Measurements from ENCODE around the gene GCNT1.

- TF ChIP-seq POLR2AphosphoS5 (IDR thresholded peaks at IDR 0.05; ENCODE audit: borderline replicate concordance, low read depth, low read length), result no peak
- TF ChIP-seq EZH2 (IDR thresholded peaks at IDR 0.05), result no peak
- no peak for TF ChIP-seq FOXP2 (optimal IDR thresholded peaks at IDR 0.05; ENCODE audit: control extremely low read depth, extremely low read length, insufficient read depth)
These were observed 69.7 kb downstream of the GCNT1 start for GRCh38 chr9:76528642-76529190.

Data from SK-N-MC (cell line).